ENCODE measurements around the gene VTN.

The VTN gene

GRCh38 chr17:28370035-28370743 lies at the start of gene VTN:
VTN (minus strand) TSS chr17:28370307; CDS start chr17:28370203, 104 bp downstream.
- DNase-seq (ENCODE audit: low spot score), result peak; percentile 29

- peak; percentile 77 for DNase-seq (ENCODE audit: low spot score)
Measured at GRCh38 chr17:28416703-28417311, 46.7 kb upstream of the VTN start.

- DNase-seq (ENCODE audit: low spot score), result no peak
Measured at GRCh38 chr17:28415886-28416285, 45.8 kb upstream of the VTN start.

DNA sequence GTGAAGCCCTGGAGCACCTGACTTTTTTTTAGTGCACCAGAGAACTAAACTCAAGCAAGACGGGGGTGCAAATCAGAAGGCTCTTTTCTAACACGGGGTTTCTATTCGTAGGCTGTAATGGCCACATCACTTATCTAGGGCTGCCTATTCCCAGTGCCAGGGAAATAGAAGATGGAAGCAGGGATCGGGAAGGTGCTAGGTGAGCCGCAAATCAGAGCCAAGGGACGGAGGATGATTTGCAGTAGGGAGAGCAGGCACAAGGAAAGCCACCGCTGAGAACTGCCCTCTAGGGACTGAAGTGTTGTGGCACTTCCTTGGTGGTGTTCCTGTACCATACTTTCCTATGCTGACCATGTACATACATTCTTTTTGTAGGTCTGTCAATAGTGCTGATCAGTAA lies 43.7 kb upstream of the VTN start:
- no peak for DNase-seq (ENCODE audit: low spot score)

DNA sequence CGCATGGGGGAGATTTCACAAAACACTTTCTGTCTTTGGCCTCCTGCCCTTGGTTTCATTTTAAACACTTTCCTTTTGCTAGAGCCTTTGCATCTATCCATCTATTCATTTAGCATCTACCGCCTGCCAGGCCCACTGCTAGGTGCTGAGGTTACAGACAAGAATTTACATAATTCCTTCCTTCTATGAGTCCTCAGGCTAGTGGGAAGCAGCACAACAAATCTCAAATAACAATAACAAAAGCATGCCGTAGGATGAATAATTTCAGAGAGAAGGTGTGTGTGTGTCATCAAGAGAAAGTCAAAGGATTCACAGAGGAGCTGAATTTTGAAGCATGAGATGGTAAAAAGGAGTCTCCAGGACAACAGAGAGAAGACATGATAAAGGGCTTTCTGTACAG lies 42.0 kb upstream of the VTN start:
- no peak for DNase-seq (ENCODE audit: low spot score)

- no peak for DNase-seq (ENCODE audit: low spot score)
Measured at GRCh38 chr17:28407974-28408306, 37.8 kb upstream of the VTN start.

DNA sequence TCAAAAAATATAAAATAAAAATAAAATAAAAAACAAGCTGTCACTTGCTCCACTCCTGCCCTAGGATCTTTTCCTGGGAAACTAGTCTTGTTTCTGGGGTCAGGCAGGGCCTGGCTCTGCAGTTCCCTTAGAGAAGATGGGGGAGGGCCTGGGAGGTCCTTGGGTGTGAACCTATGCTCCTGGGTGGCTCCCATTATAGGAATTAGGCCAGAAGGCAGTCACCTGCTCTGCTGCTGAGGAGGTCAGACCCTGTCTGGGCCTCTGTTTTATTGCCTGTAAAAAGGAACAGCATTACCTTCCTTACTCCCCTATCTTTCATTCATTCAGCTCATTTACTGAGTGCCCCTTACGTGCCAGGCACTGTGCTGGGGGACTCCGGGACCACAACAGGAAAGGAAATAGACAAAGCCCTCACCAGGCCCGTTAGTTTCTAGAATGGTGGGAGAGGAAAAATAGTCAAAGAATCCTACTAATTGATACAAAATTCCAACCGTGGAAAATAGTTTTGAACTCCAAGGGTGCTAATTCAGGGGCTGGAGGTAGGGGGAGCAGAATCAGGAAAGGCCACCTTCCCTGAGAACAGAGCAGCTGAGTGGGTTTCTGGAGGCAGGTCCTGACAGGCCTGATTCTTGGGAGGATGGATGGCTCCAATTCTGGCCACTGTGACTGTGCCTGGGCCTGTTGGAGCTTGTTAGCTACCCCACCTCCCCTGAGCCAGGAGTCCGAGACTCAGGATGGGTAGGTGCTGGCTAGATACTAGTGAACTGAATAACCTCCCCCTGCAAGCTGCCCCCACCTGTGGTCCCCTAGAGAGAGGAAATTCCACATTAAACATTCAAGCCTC lies 37.2 kb upstream of the VTN start:
- DNase-seq (ENCODE audit: low spot score), result no peak

DNA sequence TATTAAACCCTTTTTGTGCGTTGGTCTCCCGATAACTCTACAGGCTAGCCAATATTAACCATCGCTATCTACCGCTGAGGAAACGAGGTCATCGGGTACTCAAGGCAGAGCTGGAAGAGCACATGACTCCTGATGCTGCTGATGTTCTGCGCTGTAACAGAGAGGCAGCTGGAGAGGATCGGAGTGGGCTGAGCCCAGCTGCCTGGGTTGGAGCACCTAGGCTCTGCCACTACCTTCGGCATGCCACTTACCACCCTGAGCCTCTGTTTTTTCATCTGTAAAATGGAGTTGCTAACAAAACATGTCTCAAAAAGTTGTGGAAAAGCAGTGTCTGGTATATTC lies 36.3 kb upstream of the VTN start:
- peak; percentile 54 for DNase-seq (ENCODE audit: low spot score)

GRCh38 chr17:28405632-28406472 lies 35.7 kb upstream of the VTN start, which contains the start of gene SLC46A1:
SLC46A1 (minus strand) TSS chr17:28406212; CDS start chr17:28406114, 98 bp downstream.
- DNase-seq (ENCODE audit: low spot score), result peak; percentile 62

GRCh38 chr17:28404812-28405570 lies 34.9 kb upstream of the VTN start:
- DNase-seq (ENCODE audit: low spot score), result no peak

GRCh38 chr17:28404461-28404811 lies 34.3 kb upstream of the VTN start:
- no peak for DNase-seq (ENCODE audit: low spot score)

- no peak for DNase-seq (ENCODE audit: low spot score)
Measured at GRCh38 chr17:28404007-28404406, 33.9 kb upstream of the VTN start.

DNA sequence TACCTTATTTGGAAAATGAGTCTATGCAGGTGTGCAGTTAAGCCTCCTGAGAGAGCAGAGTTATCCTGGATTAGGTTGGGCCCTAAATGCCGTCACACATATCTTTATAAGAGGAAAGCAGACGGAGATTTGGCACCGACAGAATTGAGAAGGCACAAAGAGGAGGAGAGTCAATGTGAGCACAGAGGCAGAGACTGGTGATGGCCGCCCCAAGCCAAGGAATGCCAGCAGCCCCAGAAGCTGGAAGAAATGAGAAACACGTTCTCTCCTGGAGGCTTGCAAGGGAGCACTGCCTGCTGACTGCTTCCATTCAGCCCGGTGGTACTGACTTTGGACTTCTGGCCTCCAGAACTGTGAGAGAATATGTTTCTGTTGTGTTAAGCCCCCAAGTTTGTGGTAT lies 32.7 kb upstream of the VTN start:
- no peak for DNase-seq (ENCODE audit: low spot score)

DNA sequence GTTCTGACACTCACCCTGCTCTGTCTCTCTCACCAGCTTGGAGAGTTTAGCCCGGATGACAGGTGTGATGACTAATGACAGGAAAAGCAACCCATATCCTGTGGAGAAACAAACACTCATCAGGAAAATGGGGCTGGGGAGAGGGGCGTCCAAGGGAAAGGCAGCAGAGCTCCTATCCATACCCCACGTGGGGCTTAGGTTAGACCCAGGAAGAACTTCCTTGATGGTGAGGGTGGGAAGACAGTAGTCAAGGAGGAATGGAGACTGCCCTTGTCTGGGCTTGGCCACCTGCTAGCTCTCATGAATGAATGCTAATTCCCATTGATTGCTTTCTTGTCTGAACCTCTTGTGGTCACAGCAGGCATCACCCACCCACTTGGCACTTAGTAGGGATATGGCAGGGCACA lies 32.1 kb upstream of the VTN start:
- no peak for DNase-seq (ENCODE audit: low spot score)

GRCh38 chr17:28399808-28400207 lies 29.7 kb upstream of the VTN start:
- no peak for DNase-seq (ENCODE audit: low spot score)

DNA sequence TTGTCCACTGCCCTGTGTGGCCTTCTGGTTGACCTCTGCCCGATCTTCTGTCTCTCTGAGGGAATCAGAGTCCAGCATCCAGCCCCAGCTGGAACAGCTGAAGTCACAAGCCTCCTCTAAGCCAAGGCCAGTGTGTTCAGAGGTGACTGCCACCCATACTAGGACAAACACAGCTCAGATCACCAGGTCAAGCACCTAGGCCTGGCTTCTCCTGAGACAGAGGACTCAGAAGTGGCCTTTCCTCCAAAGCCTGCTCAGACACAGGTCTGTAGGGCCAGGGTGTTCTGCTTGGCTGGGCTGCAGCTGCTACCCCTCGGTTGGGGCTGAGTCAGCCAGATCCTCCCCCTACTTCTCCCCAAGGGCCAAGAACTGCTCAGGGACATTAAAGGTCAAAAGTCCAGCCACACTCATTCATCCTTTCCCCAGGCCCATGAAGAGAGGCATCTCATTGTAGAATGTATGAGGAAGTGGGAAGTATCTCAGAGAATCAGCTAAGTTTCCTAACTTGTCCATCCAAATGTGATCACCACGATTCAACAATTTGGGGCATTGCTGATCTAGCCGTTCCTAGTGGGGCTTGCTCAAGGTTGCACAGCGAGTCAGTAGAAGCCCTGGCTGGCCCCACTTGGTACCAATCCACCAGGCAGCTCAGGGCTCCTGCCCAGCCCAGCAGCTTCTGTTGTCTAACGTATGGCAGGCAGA lies 28.3 kb upstream of the VTN start:
- no peak for DNase-seq (ENCODE audit: low spot score)

GRCh38 chr17:28397687-28398279 lies 27.7 kb upstream of the VTN start:
- DNase-seq (ENCODE audit: low spot score), result no peak

- DNase-seq (ENCODE audit: low spot score), result no peak
Measured at GRCh38 chr17:28397275-28397674, 27.2 kb upstream of the VTN start.

- DNase-seq (ENCODE audit: low spot score), result no peak
Measured at GRCh38 chr17:28396635-28397239, 26.6 kb upstream of the VTN start.

- DNase-seq (ENCODE audit: low spot score), result no peak
Measured at GRCh38 chr17:28395968-28396367, 25.9 kb upstream of the VTN start.

Measured in SW480 (cell line).